Measurements from ENCODE around the gene DIP2B.
A peak's percentile ranks its signal among the peaks of the same experiment; 100 is the strongest.

Gene DIP2B

DNA sequence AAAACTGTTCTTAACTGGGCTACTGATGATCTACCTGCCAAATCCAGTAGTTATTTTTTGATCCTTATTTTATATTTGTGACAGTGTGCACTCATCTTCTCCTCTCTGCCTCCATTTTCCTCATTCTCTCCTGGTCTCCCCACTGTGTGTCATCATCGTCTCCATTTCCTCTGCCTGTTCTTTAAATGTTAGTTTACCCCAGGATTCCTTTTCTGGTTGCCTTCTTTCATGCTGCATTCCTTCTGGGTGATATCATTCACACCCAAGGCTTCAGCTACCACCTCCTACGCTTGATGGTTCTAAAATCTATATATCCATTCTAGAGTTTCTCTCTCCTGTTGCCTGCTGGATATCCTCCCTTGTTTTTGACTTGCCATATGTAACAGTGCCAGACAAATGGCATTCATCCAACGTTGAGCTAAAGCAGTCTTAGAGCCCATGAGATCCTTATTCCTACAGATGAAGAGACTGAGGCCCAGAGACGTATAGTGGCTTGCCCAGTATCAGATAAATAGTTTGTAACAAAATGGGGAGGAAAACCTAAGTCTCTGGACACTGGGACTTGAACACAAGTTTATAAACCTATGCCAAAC is 109.5 kb downstream of the DIP2B start:
- DNase-seq, result peak; percentile 89

- no peak for DNase-seq
These were observed 110.5 kb downstream of the DIP2B start for GRCh38 chr12:50615145-50615906.

GRCh38 chr12:50615907-50616296 is 111.1 kb downstream of the DIP2B start:
- peak; percentile 65 for DNase-seq

GRCh38 chr12:50617657-50618056 is 112.9 kb downstream of the DIP2B start:
- no peak for DNase-seq

DNA sequence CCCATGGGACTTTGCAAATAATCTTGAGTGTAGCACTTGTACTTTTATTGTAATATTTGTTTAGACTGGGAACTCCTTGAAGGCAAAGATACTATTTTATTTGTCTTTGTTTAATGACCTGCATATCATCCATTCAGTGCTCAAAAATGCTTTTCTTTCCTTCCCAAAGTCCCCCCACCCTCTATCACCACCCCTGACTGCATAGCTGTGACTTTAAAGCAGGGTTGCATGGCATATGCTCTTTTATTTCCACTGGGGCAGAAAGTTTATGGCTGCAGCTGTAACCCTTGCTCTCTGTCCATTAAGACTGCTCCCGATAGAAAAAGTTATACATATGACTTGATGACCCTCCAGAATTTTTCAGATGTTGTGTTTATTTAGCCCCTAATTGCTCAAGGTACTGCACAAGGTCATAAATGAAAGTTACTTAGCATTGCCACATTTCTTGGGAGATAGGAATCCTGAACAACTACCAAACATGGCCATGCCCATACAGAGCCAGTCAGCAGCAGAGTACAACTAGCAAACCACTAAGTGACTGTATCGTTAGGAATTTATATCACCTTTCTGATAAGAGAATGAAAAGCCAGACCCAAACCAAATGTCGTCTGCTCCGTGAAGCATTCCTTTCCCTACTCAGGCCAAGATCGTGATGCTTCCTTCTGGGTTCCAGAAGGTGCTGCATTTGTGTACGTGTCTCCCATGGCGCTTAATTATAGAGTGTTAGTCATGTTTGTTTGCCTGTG is 114.3 kb downstream of the DIP2B start:
- peak; percentile 56 for DNase-seq

GRCh38 chr12:50619610-50619958 is 114.8 kb downstream of the DIP2B start:
- DNase-seq, result no peak

DNA sequence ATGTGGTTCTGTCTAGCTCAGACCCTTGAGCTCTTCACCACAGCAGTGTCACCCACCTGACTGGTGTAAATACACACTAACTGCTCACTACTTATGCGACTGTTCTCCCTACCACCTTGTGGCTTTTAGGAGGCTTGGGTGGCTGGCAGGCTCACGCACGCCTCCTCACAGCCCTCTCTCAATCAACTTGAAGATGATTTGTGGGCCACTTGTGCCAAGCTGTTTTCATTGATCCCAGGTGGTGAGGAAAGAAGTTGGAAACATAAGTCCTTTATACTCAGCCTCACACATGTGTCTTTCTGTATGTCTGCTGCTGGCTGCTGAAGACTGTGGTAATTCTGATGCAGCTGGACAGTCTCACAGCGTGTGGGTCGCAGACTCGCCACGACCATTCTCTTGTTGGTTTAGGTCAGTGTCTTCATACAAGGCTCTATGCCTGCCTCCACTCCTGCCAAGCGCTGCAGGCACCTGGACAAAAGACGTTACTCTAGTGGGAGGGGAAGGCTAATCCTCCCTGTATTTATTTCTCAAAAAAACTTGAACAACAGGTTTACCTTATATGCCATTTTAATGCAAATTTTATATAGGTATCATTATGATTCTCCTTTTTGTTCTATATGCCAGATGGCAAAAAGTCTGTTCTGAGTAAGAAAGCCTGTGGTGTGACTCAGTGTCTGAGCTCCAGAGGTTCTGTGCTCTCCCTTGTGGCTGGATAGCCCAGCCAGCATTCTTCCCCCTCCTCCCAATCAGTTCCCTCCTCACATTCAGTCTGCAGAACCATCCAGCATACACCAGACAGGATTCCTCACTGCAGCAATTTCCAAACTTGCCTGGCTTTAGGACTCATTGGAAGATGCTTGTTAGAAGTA is 115.6 kb downstream of the DIP2B start:
- DNase-seq, result peak; percentile 89

DNA sequence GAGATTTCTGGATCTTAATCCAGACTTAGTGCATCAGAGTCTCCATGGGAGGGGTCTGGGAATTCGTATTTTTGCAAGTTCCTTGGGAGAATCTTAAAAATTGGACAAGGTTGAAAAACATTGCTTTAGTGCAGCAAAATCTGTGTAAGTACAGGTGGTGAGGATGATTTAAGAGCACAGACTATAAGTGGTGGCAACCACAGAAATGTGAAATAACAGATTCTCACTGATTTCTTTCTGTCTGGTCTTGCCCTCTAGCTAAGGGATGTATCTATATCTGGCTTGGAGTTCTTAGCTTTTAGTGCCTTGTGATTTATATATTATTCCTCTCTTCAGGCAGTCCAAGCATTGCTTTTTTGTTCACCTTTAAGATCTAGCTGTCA is 116.2 kb downstream of the DIP2B start:
- no peak for DNase-seq

DNA sequence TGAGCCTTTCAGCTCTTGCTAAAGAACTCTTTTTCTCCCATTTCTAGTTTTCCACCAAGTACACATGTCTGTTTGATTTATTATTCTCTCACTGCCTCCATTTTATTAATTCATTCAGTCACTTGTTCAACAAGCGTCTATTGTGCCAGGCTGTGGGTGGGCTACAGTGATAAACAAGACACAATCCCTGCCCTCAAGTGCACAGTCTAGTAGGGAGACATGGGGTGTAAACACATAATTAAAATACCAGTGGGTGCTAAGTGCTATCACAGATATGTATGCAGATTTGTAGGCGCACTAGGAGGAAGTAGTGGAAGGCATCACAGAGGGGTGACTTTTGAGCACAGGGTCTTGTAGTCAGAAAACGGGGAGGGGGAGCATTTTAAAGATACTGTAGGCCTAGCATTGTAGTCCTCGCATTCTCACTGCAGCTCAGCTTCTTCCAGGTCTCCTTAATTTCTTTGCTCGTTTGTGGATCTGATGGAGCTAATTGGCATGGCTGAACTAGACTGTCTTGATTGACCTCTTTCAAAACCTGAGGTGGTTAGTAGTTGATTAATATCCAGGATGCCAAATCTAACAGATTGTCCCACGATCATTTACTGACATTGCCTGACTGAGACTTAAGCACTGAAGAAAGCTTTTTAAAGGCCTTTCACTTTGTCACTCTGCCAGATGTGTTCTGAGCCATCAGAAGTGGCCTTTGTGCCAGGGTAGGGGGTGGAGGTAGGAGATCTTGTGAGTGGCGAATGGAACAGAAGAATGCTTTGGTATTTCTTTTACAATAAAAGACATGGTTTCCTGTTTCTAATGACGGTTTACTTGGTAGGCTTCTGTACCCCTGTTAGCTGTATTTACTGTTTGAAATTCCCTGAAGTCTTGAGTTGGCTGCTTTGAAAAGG is 116.9 kb downstream of the DIP2B start:
- DNase-seq, result no peak

DNA sequence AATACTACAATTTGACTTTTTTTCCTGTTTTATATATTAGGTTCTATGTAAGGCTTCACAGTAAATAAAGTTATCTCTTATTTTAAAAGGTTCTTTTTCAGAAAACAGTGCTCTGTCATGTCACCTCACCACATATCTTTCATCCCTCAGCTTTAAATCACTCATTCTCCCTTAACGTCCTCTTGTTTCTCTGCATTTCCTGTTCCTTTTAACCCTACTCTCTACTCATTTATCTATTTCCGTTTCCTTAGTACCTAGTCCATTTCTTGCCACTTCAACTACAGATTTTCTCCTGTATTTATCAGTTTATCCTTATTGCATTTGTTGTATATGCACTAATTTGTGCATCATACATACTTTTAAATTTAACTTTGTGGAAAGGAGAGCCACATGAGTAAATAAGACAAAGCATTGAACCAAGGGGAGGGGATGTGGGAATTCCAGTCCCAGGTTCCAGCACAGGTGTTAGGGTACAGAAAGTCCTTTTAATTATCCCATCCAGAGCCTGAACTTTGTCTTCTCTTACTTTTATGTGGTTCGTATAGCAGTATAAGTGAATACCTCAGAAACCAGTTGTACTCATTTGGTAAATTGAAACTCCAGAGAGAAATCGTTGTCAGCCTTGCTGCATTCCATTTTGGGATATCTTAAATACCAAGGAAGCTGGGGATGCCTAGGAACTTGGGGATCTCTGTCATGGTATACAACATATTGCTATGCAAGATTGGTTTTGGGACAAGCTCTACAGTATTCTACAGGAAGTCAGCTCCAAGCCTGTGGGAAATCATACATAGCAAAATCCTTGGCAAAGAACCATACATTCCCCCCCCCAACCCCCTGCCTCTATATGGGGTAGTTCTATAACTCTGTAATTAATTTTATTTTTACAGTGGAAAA is 120.5 kb downstream of the DIP2B start:
- peak; percentile 19 for DNase-seq

DNA sequence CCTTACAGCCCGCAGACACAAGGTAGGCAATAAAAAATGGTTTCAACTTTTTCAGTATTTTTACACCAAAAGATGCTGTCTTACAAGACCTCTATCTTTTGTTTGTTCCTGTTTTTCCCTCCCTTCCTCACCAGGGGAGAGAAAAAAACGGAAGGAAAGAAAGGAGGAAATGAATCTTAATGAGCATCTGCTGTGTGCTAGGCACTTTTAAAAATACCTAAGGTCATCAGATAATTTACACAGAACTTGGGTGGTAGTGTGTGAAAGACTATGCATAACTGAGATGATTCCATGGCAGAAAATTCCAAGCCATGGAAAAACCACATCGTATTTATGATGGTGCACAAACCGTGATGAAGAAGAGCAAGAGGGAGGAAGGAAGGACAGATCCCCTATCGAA is 121.2 kb downstream of the DIP2B start:
- DNase-seq, result no peak

- no peak for DNase-seq
These were observed 122.7 kb downstream of the DIP2B start for GRCh38 chr12:50627491-50627890.

GRCh38 chr12:50628394-50628793 is 123.6 kb downstream of the DIP2B start:
- DNase-seq, result no peak

GRCh38 chr12:50633955-50634354 is 129.2 kb downstream of the DIP2B start:
- DNase-seq, result peak; percentile 48

DNA sequence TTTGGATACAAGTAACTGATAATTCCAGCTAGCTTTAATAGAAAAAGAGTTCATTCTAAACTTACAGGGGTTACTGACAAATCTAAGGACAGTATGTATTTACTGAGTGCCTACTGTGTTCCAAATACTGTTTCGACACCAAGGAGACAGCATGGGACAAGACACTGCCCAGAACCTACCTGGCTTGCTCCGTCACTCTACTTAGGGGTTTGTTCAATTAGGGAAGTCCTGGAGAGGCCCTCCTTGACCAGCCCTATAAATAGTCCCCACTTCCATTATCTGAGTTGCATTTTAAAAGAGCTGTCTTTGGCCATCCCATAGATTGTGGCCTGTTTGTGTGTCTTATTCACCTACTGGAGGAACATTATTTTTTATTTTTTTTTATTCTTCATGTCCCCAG is 129.6 kb downstream of the DIP2B start:
- DNase-seq, result no peak

GRCh38 chr12:50635364-50635763 is 130.6 kb downstream of the DIP2B start:
- no peak for DNase-seq

GRCh38 chr12:50635857-50636256 is 131.1 kb downstream of the DIP2B start:
- DNase-seq, result no peak

DNA sequence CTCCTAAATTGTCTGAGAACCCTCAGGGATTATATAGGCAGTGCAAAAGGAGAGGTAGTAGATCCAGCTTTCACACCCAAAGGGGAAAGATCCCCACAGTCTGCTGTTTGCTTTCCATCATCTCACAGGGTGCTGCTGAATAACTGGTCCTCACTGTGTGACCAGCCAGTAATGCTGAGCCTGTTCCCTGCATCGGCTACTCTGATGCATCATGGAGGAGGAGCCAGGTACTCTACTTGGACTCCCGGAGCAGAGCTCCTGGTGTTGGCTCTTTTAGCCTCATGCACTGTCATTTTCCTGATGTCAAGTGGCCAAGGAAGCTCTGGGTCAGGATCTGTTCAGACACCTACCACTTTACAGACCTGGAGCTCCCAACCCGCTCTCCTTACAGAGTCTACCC is 131.7 kb downstream of the DIP2B start:
- DNase-seq, result no peak

DNA sequence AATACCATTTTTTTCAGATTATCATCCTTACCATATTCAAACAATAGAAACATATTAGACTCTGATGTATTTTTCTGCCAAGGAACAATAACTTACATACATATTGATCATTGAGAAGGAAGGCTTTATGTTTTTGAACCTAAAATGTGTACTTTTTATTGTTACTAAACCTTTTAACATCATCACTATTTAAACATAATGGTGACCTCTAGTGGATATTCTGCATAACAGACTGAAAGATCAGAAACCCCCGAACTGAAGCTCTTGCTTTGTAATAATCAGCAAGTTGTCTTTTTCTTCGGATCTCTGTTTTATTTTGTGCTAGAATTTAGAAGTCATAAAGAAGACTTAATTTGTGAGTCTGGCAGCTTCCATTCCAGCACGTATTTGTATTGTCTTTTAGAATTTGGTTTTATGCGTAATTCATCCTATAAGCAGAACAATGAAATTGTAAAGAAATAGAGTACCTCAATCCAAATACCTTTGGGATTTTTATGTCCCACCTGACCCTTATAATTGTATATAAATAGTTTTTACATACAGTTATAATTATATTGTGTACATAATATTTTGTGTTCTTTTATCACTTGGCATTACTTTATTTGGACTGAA is 133.2 kb downstream of the DIP2B start:
- peak; percentile 52 for DNase-seq

GRCh38 chr12:50638482-50638880 is 133.7 kb downstream of the DIP2B start:
- DNase-seq, result no peak

- DNase-seq, result no peak
These were observed 134.9 kb downstream of the DIP2B start for GRCh38 chr12:50639721-50640120.
